Progenitor cell of endocrine pancreas (in vitro differentiated cells): ENCODE measurements around the gene FXYD6. TPM values are rescaled to one million over a fixed set of nuclear protein-coding genes. Genes with fewer than 3 reads are reported as not detected.

ENCODE experiments used
- DNase-seq: peaks from one replicate; pipeline ENCODE4 v3.0.0; 2021; ENCODE audit warnings: low spot score; ENCODE audit not compliant: unreplicated experiment
- H3K27ac Mint-ChIP-seq: 2 replicates; pipeline ENCODE4 v1.8.0; 2021; ENCODE audit warnings: mild to moderate bottlenecking, moderate library complexity, mixed read lengths
- H3K27me3 Mint-ChIP-seq: 2 replicates; pipeline ENCODE4 v1.8.0; 2021; ENCODE audit warnings: mixed read lengths
- H3K36me3 Mint-ChIP-seq: 2 replicates; pipeline ENCODE4 v1.8.0; 2022; ENCODE audit warnings: mixed read lengths; ENCODE audit not compliant: insufficient read depth
- H3K4me1 Mint-ChIP-seq: 2 replicates; pipeline ENCODE4 v1.8.0; 2021; ENCODE audit warnings: low read depth, mixed read lengths
- H3K4me3 Mint-ChIP-seq: 2 replicates; pipeline ENCODE4 v1.8.0; 2021; ENCODE audit warnings: low read depth, mild to moderate bottlenecking, moderate library complexity, mixed read lengths
- H3K9me3 Mint-ChIP-seq: 2 replicates; pipeline ENCODE4 v1.8.0; 2021; ENCODE audit warnings: low read depth, mixed read lengths
- total RNA-seq: library from RNA; stranded (reverse); gene quantifications from 2 replicates; pipeline ENCODE4 v1.2.1, GENCODE V29; 2021
- TF ChIP-seq, protein P1 (sequence below): fragments of 200-600 bp; sonication (generic); IDR thresholded peaks from one replicate; pipeline ENCODE4 v1.5.0; 2021; ENCODE audit warnings: antibody characterized with exemption, mild to moderate bottlenecking; ENCODE audit not compliant: unreplicated experiment

The FXYD6 gene
- total RNA-seq, 1 donor from 2014 or later: 28.5 TPM

DNA sequence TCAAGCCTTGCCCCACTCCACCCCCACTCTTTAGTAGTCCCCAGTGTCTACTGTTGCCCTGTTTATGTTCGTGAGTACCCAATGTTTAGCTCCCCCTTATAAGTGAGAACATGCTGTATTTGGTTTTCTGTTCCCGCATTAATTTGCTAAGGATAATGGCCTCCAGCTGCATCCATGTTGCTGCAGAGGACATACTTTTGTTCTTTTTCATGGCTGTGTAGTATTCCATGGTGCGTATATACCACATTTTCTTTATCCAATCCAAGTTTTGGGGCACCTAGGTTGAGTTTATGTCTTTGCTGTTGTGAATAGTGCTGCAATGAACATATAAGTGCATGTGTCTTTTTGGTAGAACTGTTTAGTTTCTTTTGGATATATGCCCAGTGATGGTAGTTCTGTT is 16.2 kb upstream of the FXYD6 start:
- Mint-ChIP-seq H3K36me3 (no peaks in the 10 kb centered on the region), H3K27ac (no peak overlapping the region), H3K4me3 (no peak overlapping the region), H3K27me3 (peaks cover 18% of the 10 kb centered on the region), H3K4me1 (no peaks in the 10 kb centered on the region), H3K9me3 (peaks cover 21% of the 10 kb centered on the region)
- no peak for DNase-seq
- TF ChIP-seq, protein P1, sequence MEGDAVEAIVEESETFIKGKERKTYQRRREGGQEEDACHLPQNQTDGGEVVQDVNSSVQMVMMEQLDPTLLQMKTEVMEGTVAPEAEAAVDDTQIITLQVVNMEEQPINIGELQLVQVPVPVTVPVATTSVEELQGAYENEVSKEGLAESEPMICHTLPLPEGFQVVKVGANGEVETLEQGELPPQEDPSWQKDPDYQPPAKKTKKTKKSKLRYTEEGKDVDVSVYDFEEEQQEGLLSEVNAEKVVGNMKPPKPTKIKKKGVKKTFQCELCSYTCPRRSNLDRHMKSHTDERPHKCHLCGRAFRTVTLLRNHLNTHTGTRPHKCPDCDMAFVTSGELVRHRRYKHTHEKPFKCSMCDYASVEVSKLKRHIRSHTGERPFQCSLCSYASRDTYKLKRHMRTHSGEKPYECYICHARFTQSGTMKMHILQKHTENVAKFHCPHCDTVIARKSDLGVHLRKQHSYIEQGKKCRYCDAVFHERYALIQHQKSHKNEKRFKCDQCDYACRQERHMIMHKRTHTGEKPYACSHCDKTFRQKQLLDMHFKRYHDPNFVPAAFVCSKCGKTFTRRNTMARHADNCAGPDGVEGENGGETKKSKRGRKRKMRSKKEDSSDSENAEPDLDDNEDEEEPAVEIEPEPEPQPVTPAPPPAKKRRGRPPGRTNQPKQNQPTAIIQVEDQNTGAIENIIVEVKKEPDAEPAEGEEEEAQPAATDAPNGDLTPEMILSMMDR: no peak

DNA sequence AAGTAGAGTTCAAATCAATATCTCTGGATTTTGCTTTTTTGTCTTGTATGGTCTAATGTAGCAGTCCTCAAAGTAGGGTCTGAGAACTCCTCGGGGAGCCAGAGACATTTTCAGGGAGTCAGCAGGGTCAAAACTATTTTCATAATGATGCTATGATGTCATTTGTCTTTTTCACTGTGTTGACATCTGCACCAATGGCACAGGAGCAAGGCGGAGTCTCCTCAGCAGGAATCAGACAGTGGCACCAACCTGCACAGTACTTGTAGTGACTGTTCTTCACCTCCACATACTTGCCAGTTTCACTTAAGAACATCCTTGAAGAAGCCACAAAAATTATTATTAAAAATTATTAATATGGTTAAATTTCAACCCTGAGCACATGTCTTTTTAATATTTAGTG is 14.9 kb upstream of the FXYD6 start:
- TF ChIP-seq, protein P1: no peak
- Mint-ChIP-seq H3K4me1 (no peaks in the 10 kb centered on the region), H3K27me3 (peaks cover 16% of the 10 kb centered on the region), H3K4me3 (no peak overlapping the region), H3K36me3 (no peaks in the 10 kb centered on the region), H3K27ac (no peak overlapping the region), H3K9me3 (peaks cover 21% of the 10 kb centered on the region)
- no peak for DNase-seq

DNA sequence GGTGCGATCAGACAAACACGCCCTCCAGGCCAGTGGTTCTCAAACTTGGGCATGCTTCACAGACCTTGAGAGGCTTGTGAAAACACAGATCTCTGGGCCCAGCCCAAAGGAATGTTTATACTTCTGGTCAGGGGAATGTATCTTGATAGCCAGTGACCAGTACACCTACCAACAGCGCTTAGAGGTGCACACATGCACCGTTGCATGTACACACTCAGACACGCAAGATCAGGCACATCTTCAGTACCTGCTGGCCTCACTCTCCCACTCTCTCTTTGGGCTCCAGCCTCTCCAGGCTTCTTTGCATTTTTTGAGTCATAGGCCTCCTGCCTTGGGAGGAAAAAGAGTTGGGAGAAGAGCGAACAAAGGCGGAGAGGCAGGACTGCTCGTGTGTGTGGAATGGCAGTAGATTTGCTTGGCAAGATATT is 11.7 kb upstream of the FXYD6 start:
- no peak overlapping the region for H3K27ac Mint-ChIP-seq
- no peak overlapping the region for H3K4me3 Mint-ChIP-seq
- peaks cover 18% of the 10 kb centered on the region for H3K27me3 Mint-ChIP-seq
- TF ChIP-seq, protein P1: no peak
- no peak for DNase-seq
- peaks cover 2% of the 10 kb centered on the region for H3K4me1 Mint-ChIP-seq
- peaks cover 10% of the 10 kb centered on the region for H3K9me3 Mint-ChIP-seq
- no peaks in the 10 kb centered on the region for H3K36me3 Mint-ChIP-seq

DNA sequence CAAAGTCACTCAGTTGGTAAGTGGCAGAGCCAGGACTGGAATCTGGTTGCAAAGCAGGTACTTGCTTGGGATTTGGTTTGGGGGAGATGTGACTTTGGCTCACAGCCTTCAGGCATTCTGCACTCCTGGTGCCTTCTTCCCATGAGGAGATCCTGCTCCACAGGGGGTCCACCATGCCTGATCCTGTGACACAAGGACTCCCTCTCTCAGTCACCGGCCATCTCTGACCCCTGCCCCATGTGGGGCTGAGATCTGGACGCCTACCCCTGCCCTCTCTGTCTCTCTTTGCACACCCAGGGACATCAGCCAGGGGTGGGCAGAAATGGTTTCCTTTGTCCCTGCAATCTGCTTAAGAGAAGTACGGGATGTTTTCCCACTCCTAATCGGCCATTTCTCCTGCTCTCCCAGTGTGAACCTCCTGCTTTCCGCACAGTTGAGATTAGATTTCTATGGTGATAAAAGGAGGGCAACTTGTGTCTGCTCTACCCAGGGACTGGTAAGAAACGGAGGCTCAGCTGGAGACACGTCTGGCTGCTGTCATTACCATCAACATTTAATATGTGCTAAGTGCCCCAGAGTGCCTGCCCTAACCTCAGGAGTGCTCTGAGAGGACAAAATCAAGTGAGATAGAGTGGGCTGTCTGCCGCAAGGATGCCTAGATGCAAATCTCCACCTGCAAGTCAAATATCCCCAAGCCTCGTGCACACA is 11.1 kb upstream of the FXYD6 start:
- TF ChIP-seq, protein P1: no peak
- Mint-ChIP-seq H3K36me3 (no peaks in the 10 kb centered on the region), H3K4me1 (peaks cover 7% of the 10 kb centered on the region), H3K4me3 (no peak overlapping the region), H3K27ac (no peak overlapping the region), H3K27me3 (peaks cover 18% of the 10 kb centered on the region), H3K9me3 (peaks cover 5% of the 10 kb centered on the region)
- no peak for DNase-seq

DNA sequence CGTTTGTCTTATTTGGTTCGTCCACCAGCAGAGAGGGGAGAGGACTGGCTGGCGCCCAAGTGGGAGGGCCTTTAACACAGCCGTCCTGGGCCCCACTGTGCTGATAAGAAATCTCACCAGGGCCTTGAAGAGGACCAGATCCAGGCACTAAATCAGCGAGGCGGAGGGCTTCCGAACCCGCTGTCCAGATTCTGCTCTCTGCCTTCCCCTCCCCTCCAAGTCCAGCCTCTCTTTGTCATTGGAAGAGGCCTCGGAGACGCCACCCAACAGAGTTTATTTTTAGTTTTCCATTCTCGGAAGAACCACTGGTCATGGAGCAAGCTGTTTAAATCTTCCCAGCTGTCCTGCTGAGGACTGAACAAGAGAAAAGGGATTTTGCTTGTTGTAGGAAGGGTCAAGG is 9.3 kb upstream of the FXYD6 start:
- TF ChIP-seq, protein P1: no peak

More for the DNA sequence above, 9.3 kb upstream of the FXYD6 start:
- Mint-ChIP-seq H3K27me3 (peaks cover 31% of the 10 kb centered on the region), H3K36me3 (no peaks in the 10 kb centered on the region), H3K4me1 (peaks cover 9% of the 10 kb centered on the region), H3K4me3 (no peak overlapping the region), H3K27ac (no peak overlapping the region), H3K9me3 (peaks cover 4% of the 10 kb centered on the region)
- no peak for DNase-seq
